Measurements from ENCODE around the gene TSR1.
"Not testable (repeated sequence)": the region's sequence is repeated elsewhere in the genome, so short reads cannot be mapped to it uniquely, and the experiment has no call there.

Gene TSR1

GRCh38 chr17:2331303-2331702 lies 5.0 kb downstream of the TSR1 start:
- no peak for TF ChIP-seq CTCF (IDR thresholded peaks at IDR 0.05; ENCODE audit: extremely low read depth, insufficient read depth, missing control alignments)
- in situ Hi-C loops (cut with MboI; ENCODE audit: low pct_unique_long_range_greater_than_20kb, low sequenced_read_pairs, unreplicated experiment), result no loop called here
- no peak for DNase-seq (ENCODE audit: low spot score)

GRCh38 chr17:2323629-2324314 lies 12.5 kb downstream of the TSR1 start:
- DNase-seq (ENCODE audit: low spot score), result no peak
- no peak for TF ChIP-seq CTCF (IDR thresholded peaks at IDR 0.05; ENCODE audit: extremely low read depth, insufficient read depth, missing control alignments)
- in situ Hi-C loops (cut with MboI; ENCODE audit: low pct_unique_long_range_greater_than_20kb, low sequenced_read_pairs, unreplicated experiment), result no loop called here

GRCh38 chr17:2321399-2321798 lies 14.9 kb downstream of the TSR1 start:
- in situ Hi-C loops (cut with MboI; ENCODE audit: low pct_unique_long_range_greater_than_20kb, low sequenced_read_pairs, unreplicated experiment), result no loop called here
- no peak for DNase-seq (ENCODE audit: low spot score)
- TF ChIP-seq CTCF (IDR thresholded peaks at IDR 0.05; ENCODE audit: extremely low read depth, insufficient read depth, missing control alignments), result no peak

- in situ Hi-C loops (cut with MboI; ENCODE audit: low pct_unique_long_range_greater_than_20kb, low sequenced_read_pairs, unreplicated experiment), result no loop called here
- no peak for DNase-seq (ENCODE audit: low spot score)
- TF ChIP-seq CTCF (IDR thresholded peaks at IDR 0.05; ENCODE audit: extremely low read depth, insufficient read depth, missing control alignments), result no peak
Measured at GRCh38 chr17:2319051-2319450, 17.2 kb downstream of the TSR1 start.

- no peak for TF ChIP-seq CTCF (IDR thresholded peaks at IDR 0.05; ENCODE audit: extremely low read depth, insufficient read depth, missing control alignments)
- no peak for DNase-seq (ENCODE audit: low spot score)
- in situ Hi-C loops (cut with MboI; ENCODE audit: low pct_unique_long_range_greater_than_20kb, low sequenced_read_pairs, unreplicated experiment), result no loop called here
Measured at GRCh38 chr17:2317796-2318195, 18.5 kb downstream of the TSR1 start.

- DNase-seq (ENCODE audit: low spot score); in situ Hi-C loops (cut with MboI; ENCODE audit: low pct_unique_long_range_greater_than_20kb, low sequenced_read_pairs, unreplicated experiment): not testable (repeated sequence)
Measured at GRCh38 chr17:2316916-2317205, 19.4 kb downstream of the TSR1 start.

GRCh38 chr17:2312736-2313135 lies 23.5 kb downstream of the TSR1 start:
- no peak for DNase-seq (ENCODE audit: low spot score)
- in situ Hi-C loops (cut with MboI; ENCODE audit: low pct_unique_long_range_greater_than_20kb, low sequenced_read_pairs, unreplicated experiment), result no loop called here
- TF ChIP-seq CTCF (IDR thresholded peaks at IDR 0.05; ENCODE audit: extremely low read depth, insufficient read depth, missing control alignments), result no peak
